HG03196 (cell line): ENCODE measurements around the gene FOLR1.
"Not testable (repeated sequence)": the region's sequence is repeated elsewhere in the genome, so short reads cannot be mapped to it uniquely, and the experiment has no call there.

Source experiments
- ATAC-seq: cut with Tn5 transposase; IDR thresholded peaks from one replicate; pipeline ENCODE4 v1.9.1; 2021; ENCODE audit not compliant: unreplicated experiment

FOLR1 gene

GRCh38 chr11:72191961-72192381 is at the start of gene FOLR1:
FOLR1 (plus strand) TSS chr11:72192140; CDS start chr11:72192174, 34 bp downstream.
- no peak for ATAC-seq

DNA sequence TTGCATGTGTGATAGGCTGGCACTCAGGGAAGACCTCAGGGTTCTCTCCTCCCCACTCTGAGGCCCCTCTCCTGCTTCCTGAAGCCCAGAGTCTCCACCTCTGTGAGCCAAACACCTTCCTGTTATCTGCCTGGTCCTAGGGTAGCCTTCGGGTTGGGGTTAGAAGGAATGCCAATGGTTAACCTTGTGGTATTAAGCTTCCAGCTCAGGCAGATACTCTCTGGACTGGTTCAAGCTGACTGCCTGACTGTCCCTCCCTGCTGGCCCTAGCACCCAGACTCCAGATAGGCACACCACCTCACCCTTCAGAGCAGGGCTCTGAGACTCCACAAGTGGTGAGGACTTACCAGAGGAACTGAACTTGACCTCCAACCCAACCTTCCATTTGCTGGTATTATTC is 49.4 kb upstream of the FOLR1 start:
- not testable (repeated sequence) for ATAC-seq

DNA sequence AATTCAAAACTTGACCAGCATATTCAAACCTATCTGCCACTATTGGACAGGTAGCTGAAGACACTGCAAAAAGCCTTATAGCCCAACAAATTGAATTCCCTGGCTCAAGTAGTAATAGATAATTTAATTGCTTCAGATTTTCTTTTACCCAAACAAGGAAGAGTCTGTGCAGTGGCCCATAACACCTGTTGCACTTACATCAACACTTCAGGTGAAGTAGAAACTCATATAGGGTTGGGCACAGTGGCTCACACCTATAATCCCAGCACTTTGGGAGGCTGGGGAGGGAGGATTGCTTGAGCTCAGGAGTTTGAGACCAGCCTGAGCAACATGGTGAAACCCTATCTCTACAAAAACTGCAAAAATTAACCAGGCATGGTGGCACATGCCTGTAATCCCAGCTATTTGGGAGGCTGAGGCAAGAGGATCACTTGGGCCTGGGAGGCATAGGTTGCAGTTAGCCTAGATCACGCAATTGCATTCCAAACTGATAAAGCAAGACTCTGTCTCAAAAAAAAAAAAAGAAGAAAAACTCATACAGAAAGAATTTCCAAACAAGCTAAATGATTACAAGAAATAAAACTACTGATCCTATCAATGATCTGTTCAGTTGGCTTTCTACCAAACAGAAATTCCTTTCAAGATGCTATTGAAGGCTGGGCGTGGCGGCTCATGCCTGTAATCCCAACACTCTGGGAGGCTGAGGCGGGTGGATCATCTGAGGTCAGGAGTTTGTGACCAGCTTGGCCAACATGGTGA is 47.0 kb upstream of the FOLR1 start:
- ATAC-seq = no peak

DNA sequence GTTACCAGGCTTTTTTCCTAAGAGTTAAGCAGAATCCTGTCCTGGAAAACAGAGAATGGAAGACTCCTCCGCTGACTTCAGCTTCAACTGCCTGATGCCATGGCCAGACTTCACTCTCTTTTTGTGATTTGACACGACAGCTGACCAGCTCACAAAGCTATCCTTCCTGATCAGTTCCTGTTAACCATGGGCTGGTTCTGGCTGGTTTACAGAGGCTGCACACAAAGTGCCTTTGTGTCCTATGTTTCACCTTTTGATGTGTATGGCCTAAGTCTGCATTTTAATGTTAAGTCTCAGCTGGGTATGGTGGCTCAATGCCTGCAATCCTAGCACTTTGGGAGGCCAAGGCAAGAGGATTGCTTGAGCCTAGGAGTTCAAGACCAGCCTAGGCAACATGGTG is 45.3 kb upstream of the FOLR1 start:
- no peak for ATAC-seq

DNA sequence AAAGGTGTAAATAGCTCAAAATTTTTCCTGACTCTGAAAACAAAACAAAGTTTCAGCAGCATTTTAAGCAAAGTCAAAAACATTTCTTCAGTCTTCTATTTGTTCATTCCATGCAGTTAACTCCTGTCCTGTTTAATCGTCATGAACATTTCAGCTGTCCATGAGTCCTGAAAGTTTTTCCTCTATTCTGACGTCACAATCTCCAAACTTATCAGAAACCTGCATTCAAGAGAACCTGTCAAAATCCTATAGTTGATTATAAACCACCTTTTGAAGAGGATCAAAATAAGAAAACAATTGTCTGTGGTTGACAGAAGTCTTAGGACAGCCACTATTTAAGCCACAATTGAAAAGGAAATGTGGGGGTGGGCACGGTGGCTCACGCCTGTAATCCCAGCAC is 41.1 kb upstream of the FOLR1 start:
- no peak for ATAC-seq

DNA sequence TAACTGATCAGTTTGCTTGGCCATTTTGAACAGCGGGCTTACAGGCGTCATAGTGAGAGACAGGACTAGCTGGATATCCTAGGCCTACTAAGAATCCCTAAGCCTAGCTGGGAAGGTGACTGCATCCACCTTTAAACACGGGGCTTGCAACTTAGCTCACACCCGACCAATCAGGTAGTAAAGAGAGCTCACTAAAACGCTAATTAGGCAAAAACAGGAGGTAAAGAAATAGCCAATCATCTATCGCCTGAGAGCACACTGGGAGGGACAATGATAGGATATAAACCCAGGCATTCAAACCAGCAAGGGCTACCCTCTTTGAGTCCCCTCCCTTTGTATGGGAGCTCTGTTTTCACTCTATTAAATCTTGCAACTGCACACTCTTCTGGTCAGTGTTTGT is 38.1 kb upstream of the FOLR1 start:
- ATAC-seq = not testable (repeated sequence)

GRCh38 chr11:72154816-72155215 is 37.1 kb upstream of the FOLR1 start:
- ATAC-seq = no peak

DNA sequence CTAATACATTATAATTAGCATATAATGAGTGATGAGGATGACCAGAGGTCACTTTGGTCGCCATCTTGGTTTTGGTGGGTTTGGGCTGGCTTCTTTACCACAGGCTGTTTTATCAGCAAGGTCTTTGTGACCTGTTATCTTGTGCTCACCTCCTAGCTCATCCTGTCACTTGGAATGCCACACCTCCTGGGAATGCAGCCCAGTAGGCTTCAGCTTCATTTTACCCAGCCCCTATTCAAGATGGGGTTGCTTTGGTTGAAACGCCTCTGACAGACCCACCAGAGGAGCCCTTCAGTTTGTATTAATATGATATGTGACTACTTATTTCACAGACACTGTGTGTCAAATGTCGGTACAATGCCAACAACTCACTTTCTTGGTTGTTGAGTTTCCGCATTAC is 36.2 kb upstream of the FOLR1 start:
- no peak for ATAC-seq

GRCh38 chr11:72157131-72157530 is 34.8 kb upstream of the FOLR1 start:
- ATAC-seq = no peak

DNA sequence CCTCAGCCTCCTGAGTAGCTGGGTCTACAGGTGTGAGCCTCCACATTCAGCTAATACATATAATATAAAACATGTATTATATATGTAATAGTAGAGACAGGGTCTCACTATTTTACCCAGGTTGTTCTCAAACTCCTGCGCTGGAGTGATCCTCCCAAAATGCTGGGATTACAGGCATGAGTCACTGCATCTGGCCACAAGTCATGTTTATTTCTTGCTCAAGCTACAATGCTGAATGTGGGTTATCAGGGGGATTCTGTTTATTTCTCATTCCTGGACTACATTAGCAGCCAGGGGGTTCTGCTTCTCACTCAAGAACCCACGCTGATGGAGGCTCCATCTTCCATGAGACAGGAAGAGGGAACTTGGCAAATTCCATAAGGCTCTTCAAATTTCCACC is 31.6 kb upstream of the FOLR1 start:
- no peak for ATAC-seq

DNA sequence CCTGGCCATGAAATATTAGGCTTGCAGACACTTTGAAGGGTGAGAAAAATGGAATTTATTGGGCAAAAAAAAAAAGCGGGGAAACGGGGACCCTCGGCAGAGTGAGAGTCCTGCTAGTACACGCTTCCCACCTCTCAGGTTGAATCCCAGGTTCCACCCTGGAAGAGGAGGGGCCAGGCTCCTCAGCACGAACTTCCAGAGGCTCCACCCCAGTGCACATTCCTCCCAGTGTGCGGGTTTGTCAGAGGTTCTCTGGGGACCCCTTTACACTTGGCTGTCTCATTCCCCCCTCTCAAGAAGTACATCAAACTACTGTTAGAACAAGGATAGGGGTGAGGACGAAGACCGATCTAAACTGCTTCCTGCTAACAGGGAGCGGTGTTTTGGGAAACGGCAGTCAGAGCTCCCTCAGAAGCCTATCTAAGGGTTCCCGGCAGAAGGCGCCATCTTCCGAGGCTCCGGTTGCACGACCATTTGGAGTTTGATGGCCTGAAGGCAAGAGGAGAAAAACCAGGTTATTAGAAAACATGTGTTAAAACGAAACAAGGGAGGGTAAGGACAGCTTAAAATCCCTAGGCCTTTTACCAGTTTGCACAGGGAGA is 28.9 kb upstream of the FOLR1 start:
- no peak for ATAC-seq

GRCh38 chr11:72164187-72164586 is 27.8 kb upstream of the FOLR1 start:
- ATAC-seq = not testable (repeated sequence)

- not testable (repeated sequence) for ATAC-seq
Observed at GRCh38 chr11:72169046-72169555, 22.8 kb upstream of the FOLR1 start.

DNA sequence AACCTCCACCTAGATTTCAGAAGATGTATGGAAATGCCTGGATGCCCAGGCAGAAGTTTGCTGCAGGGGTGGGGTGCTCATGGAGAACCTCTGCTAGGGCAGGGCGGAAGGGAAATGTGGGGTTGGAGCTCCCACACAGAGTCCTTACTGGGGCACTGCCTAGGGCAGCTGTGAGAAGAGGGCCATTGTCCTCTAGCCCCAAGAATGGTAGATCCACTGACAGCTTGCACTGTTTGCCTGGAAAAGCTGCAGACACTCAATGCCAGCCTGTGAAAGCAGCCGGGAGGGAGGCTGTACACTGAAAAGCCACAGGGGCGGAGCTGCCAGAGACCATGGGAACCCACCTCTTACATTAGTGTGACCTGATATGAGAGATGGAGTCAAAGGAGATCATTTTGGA is 22.2 kb upstream of the FOLR1 start:
- not testable (repeated sequence) for ATAC-seq

GRCh38 chr11:72172043-72172442 is 19.9 kb upstream of the FOLR1 start:
- not testable (repeated sequence) for ATAC-seq

- ATAC-seq = no peak
Observed at GRCh38 chr11:72173291-72173690, 18.6 kb upstream of the FOLR1 start.

- ATAC-seq = no peak
Observed at GRCh38 chr11:72174302-72175070, 17.5 kb upstream of the FOLR1 start.

DNA sequence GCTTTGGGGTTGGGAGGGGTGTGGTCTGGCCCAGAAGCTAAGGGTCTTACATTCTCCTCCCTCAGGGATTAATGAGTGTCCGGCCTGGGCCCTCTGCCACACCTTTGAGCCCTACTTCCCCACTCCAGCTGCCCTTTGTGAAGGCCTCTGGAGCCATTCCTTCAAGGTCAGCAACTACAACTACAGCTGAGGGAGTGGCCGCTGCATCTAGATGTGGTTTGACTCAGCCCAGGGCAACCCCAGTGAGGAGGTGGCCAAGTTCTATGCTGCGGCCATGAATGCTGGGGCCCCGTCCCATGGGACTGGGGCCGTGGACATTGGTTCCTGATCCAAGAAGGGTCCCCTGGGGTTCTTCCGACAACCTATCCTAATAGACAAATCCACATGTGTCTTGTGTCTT is 14.3 kb upstream of the FOLR1 start:
- no peak for ATAC-seq

- no peak for ATAC-seq
Observed at GRCh38 chr11:72179049-72179803, 12.7 kb upstream of the FOLR1 start.

GRCh38 chr11:72179804-72180396 is 12.0 kb upstream of the FOLR1 start:
- ATAC-seq = no peak
